ENCODE measurements around the gene AP3B2.
A peak's percentile ranks its signal among the peaks of the same experiment; 100 is the strongest.

Gene AP3B2

DNA sequence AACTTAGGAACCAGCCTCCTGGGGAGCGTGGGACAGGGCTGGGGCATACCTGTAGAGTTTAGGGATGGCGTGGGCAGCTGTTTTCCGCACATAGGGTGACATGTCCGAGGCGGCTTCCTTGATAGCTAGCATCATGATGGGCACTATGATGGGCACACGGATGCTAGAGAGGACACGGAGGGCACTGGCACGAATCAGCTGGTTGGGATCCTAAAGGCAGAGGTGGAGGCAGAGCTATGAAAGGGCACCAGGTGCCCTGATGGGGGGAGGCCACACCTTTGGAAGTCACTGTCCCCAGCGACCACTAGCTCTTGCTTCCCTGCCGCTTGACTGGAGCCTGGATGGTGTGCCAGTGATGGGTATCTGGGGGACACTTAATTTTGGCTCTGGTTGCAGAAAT lies 28.3 kb downstream of the AP3B2 start:
- Histone ChIP-seq H3K27ac (replicated peaks) (no peak overlapping the region), H3K27me3 (ENCODE audit: insufficient read depth, poor library complexity, severe bottlenecking) (peaks cover 10% of the 10 kb centered on the region), H3K4me3 (replicated peaks; ENCODE audit: insufficient read depth, low read length) (no peak overlapping the region)
- DNase-seq (ENCODE audit: low read depth in 1 of 2, low spot score in 1 of 2) = no peak
- no peak for TF ChIP-seq SPI1 (IDR thresholded peaks at IDR 0.05; ENCODE audit: borderline replicate concordance, low read depth)
- no peak for TF ChIP-seq POLR2AphosphoS5 (IDR thresholded peaks at IDR 0.05; ENCODE audit: low read depth)
- no peak for TF ChIP-seq GABPA (IDR thresholded peaks at IDR 0.05; ENCODE audit: low read depth)
- TF ChIP-seq, protein P1, sequence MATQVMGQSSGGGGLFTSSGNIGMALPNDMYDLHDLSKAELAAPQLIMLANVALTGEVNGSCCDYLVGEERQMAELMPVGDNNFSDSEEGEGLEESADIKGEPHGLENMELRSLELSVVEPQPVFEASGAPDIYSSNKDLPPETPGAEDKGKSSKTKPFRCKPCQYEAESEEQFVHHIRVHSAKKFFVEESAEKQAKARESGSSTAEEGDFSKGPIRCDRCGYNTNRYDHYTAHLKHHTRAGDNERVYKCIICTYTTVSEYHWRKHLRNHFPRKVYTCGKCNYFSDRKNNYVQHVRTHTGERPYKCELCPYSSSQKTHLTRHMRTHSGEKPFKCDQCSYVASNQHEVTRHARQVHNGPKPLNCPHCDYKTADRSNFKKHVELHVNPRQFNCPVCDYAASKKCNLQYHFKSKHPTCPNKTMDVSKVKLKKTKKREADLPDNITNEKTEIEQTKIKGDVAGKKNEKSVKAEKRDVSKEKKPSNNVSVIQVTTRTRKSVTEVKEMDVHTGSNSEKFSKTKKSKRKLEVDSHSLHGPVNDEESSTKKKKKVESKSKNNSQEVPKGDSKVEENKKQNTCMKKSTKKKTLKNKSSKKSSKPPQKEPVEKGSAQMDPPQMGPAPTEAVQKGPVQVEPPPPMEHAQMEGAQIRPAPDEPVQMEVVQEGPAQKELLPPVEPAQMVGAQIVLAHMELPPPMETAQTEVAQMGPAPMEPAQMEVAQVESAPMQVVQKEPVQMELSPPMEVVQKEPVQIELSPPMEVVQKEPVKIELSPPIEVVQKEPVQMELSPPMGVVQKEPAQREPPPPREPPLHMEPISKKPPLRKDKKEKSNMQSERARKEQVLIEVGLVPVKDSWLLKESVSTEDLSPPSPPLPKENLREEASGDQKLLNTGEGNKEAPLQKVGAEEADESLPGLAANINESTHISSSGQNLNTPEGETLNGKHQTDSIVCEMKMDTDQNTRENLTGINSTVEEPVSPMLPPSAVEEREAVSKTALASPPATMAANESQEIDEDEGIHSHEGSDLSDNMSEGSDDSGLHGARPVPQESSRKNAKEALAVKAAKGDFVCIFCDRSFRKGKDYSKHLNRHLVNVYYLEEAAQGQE (IDR thresholded peaks at IDR 0.05; ENCODE audit: insufficient replicate concordance, low read depth) = no peak
- TF ChIP-seq, protein P2, sequence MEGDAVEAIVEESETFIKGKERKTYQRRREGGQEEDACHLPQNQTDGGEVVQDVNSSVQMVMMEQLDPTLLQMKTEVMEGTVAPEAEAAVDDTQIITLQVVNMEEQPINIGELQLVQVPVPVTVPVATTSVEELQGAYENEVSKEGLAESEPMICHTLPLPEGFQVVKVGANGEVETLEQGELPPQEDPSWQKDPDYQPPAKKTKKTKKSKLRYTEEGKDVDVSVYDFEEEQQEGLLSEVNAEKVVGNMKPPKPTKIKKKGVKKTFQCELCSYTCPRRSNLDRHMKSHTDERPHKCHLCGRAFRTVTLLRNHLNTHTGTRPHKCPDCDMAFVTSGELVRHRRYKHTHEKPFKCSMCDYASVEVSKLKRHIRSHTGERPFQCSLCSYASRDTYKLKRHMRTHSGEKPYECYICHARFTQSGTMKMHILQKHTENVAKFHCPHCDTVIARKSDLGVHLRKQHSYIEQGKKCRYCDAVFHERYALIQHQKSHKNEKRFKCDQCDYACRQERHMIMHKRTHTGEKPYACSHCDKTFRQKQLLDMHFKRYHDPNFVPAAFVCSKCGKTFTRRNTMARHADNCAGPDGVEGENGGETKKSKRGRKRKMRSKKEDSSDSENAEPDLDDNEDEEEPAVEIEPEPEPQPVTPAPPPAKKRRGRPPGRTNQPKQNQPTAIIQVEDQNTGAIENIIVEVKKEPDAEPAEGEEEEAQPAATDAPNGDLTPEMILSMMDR (IDR thresholded peaks at IDR 0.05; ENCODE audit: insufficient read depth, low read length) = no peak

DNA sequence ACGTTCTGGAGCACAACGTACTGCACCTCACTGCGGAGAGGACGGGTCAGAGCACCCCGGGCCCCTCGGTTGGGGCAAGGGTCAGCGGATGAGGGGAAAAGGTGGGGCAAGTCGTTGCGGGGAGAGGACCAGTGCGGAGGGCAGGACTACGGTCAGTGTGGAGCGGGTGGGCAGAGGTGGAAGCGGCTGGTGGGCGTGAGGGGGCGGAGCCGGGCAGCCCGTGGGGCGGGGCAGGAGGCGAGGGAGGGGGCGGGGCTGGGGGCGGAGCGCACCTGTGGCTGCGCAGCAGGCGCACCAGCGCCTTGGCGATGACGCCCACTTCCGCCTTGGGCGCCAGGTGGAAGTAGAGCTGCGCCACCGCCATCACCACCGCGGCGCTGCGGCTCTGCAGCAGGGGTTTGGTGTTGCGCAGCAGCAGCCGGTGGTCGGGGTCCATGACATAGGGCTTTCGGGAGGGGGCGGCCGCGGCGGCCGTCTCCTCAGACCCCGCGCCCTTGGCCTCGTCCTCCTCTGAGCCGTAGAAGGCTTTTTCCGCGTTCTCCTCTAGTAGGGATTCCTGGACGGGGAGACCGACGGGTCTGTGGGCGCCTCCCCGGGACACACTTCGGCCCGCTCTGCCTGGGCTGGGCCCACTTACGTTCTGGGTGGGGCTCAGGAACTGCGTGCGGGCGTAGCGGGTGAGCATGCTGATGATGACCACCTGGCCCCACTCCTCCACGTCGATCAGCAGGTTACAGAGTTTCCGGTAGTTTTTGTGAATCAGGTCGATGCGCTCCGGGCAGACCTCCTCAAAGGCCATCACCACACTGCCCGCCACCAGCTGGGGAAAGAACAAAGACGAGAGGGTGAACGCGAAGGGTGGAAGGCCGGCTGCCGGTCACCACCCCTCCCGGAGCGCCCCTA lies 29.2 kb downstream of the AP3B2 start:
- H3K4me3 ChIP-seq (replicated peaks; ENCODE audit: insufficient read depth, low read length) = peak overlapping the region; percentile 15
- peak; percentile 13 to 26 for DNase-seq (ENCODE audit: low read depth in 1 of 2, low spot score in 1 of 2)
- no peak for TF ChIP-seq POLR2AphosphoS5 (IDR thresholded peaks at IDR 0.05; ENCODE audit: low read depth)
- TF ChIP-seq, protein P1 (IDR thresholded peaks at IDR 0.05; ENCODE audit: insufficient replicate concordance, low read depth) = no peak
- no peak for TF ChIP-seq GABPA (IDR thresholded peaks at IDR 0.05; ENCODE audit: low read depth)
- TF ChIP-seq, protein P2 (IDR thresholded peaks at IDR 0.05; ENCODE audit: insufficient read depth, low read length) = no peak
- TF ChIP-seq SPI1 (IDR thresholded peaks at IDR 0.05; ENCODE audit: borderline replicate concordance, low read depth) = no peak
- H3K27me3 ChIP-seq (ENCODE audit: insufficient read depth, poor library complexity, severe bottlenecking) = peaks cover 10% of the 10 kb centered on the region
- H3K27ac ChIP-seq (replicated peaks) = no peak overlapping the region

DNA sequence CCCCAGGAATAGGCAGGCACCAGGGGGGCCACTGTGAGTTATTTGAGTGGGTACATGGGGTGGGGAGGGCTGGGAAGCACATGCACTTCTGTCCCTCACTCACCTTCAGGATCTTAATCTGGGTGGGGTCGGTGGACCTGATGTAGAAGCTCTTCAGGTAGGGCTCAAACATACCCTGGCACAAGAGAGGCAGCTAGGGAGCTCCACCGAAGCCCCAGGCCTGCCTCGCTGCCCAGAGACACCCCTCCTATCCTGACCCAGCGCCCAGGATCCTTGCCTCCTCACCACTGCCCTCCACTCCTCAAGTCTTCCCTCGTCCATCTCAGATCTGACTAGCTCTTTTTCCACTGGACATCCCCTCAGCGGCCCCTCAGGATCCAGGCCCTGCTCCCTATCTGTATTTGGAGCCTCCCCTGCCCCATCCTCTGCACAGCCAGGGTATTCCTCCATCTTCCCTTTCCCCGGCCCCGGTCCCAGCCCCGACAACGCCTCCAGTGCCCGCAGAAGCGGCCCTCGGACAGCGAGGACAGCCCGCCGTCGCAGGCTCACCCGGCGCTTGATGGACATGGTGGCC lies 30.0 kb downstream of the AP3B2 start:
- peaks cover 10% of the 10 kb centered on the region for H3K27me3 ChIP-seq (ENCODE audit: insufficient read depth, poor library complexity, severe bottlenecking)
- TF ChIP-seq SPI1 (IDR thresholded peaks at IDR 0.05; ENCODE audit: borderline replicate concordance, low read depth) = no peak
- TF ChIP-seq, protein P2 (IDR thresholded peaks at IDR 0.05; ENCODE audit: insufficient read depth, low read length) = no peak
- TF ChIP-seq POLR2AphosphoS5 (IDR thresholded peaks at IDR 0.05; ENCODE audit: low read depth) = no peak
- no peak for TF ChIP-seq GABPA (IDR thresholded peaks at IDR 0.05; ENCODE audit: low read depth)
- TF ChIP-seq, protein P1 (IDR thresholded peaks at IDR 0.05; ENCODE audit: insufficient replicate concordance, low read depth) = no peak
- no peak overlapping the region for H3K4me3 ChIP-seq (replicated peaks; ENCODE audit: insufficient read depth, low read length)

More for the DNA sequence above, 30.0 kb downstream of the AP3B2 start:
- no peak overlapping the region for H3K27ac ChIP-seq (replicated peaks)
- DNase-seq (ENCODE audit: low read depth in 1 of 2, low spot score in 1 of 2) = no peak

Data from HL-60 (cell line).